Stimulated activated CD4-positive, alpha-beta T cell treated with anti-CD3 and anti-CD28 coated beads, Interleukin-12 subunit alpha, Interleukin-12 subunit beta, amount 100 ng/mL, for 48 hours (primary cell): ENCODE measurements around the gene DNMBP.
"Not testable (repeated sequence)": the region's sequence is repeated elsewhere in the genome, so short reads cannot be mapped to it uniquely, and the experiment has no call there.

Experiments
- DNase-seq, 3 donors: peaks; one replicate each; pipeline ENCODE4 v3.0.0-alpha.2; 2020; ENCODE audit warnings: low read depth in 2 of 3, low spot score in 1 of 3

DNMBP gene

GRCh38 chr10:99917963-99918825, 91.6 kb downstream of the DNMBP start:
- DNase-seq: no peak

- DNase-seq: no peak
These were observed 93.0 kb downstream of the DNMBP start for GRCh38 chr10:99916776-99917175.

- no peak for DNase-seq
These were observed 94.3 kb downstream of the DNMBP start for GRCh38 chr10:99915414-99915813.

GRCh38 chr10:99914236-99914635, 95.5 kb downstream of the DNMBP start:
- no peak for DNase-seq

GRCh38 chr10:99913831-99914235, 95.9 kb downstream of the DNMBP start:
- DNase-seq: no peak

- no peak for DNase-seq
These were observed 97.7 kb downstream of the DNMBP start for GRCh38 chr10:99912041-99912440.

- DNase-seq: no peak
These were observed 101.2 kb downstream of the DNMBP start for GRCh38 chr10:99908512-99908911.

- DNase-seq: no peak
These were observed 103.3 kb downstream of the DNMBP start for GRCh38 chr10:99906470-99906869.

- DNase-seq: no peak
These were observed 103.8 kb downstream of the DNMBP start for GRCh38 chr10:99905971-99906370.

GRCh38 chr10:99895867-99896266, 113.9 kb downstream of the DNMBP start:
- no peak for DNase-seq

- not testable (repeated sequence) for DNase-seq
These were observed 114.7 kb downstream of the DNMBP start for GRCh38 chr10:99895066-99895465.

- no peak for DNase-seq
These were observed 115.1 kb downstream of the DNMBP start for GRCh38 chr10:99894613-99895012.

GRCh38 chr10:99888622-99889021, 121.1 kb downstream of the DNMBP start:
- no peak for DNase-seq

GRCh38 chr10:99883523-99883922, 126.2 kb downstream of the DNMBP start:
- no peak for DNase-seq

- DNase-seq: no peak
These were observed 128.4 kb downstream of the DNMBP start for GRCh38 chr10:99881371-99881770.

GRCh38 chr10:99880080-99880835, 129.5 kb downstream of the DNMBP start:
- DNase-seq: no peak

GRCh38 chr10:99875473-99875872, 134.3 kb downstream of the DNMBP start:
- DNase-seq: no peak

- no peak for DNase-seq
These were observed 135.2 kb downstream of the DNMBP start for GRCh38 chr10:99874341-99875085.

- no peak for DNase-seq
These were observed 135.9 kb downstream of the DNMBP start for GRCh38 chr10:99873846-99874245.

GRCh38 chr10:99872367-99873162, 137.2 kb downstream of the DNMBP start:
- DNase-seq: no peak
